ENCODE data around the gene TTLL5.
"Not testable (repeated sequence)": the region's sequence is repeated elsewhere in the genome, so short reads cannot be mapped to it uniquely, and the experiment has no call there.

TTLL5 gene

GRCh38 chr14:75837151-75837787, 176.2 kb downstream of the TTLL5 start:
- no peak for DNase-seq

DNA sequence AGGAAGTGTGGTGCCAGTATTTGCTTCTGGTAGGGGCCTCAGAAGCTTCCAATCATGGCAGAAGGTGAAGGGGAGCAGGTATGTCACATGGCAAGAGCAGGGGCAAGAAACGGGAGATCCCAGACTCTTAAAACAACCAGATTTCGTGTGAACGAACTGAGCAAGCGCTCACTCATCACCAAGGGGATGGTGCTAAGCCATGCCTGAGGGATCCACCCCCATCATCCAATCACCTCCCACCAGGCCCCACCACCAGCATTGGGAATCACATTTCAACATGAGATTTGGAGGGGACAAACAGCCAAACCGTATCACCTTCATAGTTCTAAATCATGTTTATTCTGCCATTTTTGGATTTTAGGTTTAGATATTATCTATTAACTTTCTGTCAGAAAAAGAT, 179.9 kb downstream of the TTLL5 start:
- DNase-seq: no peak

DNA sequence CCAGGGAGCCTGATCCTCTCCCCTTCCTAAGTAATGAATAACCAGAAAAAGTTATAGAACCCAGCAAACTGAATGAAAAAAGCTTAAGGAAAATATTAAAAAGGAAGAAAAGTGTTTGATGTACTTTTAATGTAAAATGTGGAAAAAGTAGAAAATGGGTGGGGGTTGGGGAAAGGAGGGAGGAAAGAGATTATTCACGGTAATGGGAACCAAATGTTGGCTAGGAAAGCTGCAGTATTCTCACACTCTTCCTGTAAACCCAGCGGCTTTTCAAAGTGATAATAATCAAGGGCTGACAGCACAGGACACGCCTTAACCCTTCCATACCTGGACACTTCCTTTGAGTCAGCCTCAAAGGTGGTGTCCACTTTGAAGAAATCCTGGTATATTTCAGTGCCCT, 181.5 kb downstream of the TTLL5 start:
- DNase-seq: no peak

GRCh38 chr14:75844486-75844885, 183.4 kb downstream of the TTLL5 start:
- DNase-seq: no peak

GRCh38 chr14:75845136-75845804, 184.2 kb downstream of the TTLL5 start:
- no peak for DNase-seq

DNA sequence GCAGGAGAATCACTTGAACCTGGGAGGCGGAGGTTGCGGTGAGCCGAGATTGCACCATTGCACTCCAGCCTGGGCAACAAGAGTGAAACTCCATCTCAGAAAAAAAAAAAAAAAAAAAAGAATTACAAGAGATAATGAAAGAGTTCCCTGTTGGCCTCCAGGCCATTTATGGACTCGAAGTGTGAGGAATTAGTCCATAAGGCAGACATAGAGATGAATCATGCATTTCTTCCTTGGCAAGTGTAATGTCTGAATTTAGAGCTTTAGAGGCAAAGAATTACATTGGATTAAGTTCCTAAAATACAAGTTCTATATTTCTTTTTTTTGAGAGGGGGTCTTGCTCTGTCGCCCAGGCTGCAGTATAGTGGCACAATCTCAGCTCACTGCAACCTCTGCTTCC, 185.6 kb downstream of the TTLL5 start:
- not testable (repeated sequence) for DNase-seq

DNA sequence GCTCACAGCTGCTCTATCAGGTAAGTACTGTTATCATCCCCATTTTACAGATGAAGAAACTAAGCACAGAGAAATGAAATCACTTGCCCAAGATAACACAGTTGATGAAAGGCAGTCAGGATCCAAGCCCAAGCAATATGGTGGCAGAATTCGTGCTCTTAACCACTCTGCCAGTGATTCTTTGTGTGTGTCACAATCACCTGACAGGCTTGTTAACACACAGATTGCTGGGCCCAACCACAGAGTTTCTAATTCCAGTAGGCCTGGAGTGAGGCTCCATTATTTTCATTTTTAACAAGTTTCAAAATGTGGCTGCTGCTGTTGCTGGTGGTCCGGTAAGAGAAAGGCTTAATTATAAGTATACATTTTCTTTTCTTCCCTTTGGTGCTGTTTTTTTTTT, 186.5 kb downstream of the TTLL5 start:
- no peak for DNase-seq

DNA sequence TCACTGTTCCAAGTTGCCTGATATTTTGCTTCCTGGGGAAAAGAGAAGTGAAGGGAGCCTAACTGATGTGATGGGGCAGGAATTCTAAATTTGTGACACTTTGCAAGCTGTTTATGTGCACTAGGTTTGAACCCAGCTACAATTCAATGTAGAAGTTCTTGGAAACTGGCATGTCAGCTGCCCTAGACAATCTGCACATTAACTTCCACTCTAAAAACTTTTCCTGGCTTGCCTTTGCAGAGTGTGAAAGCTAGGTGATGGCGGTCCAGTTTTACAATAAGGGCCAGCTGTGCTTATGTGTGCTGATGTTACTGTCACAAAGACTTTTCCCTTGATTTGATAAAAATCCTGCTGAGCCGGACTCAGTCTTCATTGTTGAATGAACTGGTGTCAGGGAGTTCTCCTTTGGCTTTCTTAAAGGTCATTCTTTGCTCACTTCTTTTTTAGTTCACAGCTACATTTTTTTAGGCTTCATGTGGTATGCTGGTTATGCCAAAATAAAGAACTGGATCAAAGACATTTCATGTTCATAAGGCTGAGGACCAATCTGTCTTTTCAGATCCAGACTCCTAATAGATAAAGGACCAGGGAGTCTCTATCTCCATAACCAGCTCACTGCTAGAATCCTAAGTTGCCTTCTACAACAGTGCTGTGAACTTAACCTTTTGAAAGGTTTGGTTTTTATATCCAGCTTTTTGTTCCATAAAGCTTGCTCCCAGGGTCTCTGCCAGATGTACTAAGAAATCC, 187.3 kb downstream of the TTLL5 start:
- DNase-seq: no peak

- DNase-seq: no peak
These were observed 188.4 kb downstream of the TTLL5 start for GRCh38 chr14:75849300-75849895.

GRCh38 chr14:75851574-75851866, 190.5 kb downstream of the TTLL5 start:
- DNase-seq: no peak

DNA sequence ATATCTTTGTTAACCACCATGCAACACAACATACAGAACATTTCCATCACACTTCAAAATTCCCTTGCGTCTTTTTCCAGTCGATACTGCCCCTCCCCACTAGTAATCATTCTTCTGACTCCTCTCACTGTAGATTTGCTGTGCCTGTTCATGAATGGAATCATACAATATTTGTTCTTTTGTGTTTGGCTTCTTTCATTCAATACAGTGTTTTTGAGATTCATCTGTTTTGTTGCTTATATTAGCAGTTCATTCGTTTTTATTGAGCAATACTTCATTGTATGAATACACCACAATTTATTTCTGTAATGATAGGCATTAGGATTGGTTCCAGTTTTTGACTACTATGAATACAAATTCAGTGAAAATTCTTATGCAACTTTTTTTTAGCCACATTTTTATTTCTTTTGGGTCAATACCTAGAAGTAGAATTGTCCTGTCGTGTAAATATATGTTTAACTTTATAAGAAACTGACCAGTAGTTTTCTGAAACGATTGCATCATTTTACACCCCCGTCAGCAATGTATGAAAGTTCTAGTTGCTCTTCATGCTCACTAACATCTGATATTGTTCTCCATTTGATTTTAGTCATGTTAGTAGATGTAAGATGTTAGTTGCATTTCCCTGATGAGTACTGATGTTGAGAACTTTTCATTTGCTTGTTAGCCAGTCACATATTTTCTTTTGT, 193.2 kb downstream of the TTLL5 start:
- DNase-seq: no peak

- no peak for DNase-seq
These were observed 196.2 kb downstream of the TTLL5 start for GRCh38 chr14:75857199-75857598.

DNA sequence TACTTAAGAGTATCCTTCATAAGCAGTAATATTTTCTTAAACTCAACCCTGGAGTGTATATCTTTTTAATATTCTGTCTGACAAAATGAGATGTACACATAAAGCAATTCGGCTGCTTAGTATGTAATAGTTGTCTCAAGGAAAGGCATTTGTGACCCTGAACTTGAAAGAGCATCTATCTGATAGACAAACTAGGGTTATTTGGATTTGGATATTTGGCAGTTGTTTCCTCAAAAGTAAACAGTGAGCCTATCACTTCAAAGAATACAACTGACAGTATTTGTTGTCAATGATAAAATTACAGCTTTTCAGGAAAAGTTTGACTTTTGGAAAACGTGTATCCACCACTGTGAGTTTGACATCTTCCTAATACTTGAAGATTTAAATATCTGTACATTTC, 197.3 kb downstream of the TTLL5 start:
- DNase-seq: no peak

- no peak for DNase-seq
These were observed 198.7 kb downstream of the TTLL5 start for GRCh38 chr14:75859746-75860145.

DNA sequence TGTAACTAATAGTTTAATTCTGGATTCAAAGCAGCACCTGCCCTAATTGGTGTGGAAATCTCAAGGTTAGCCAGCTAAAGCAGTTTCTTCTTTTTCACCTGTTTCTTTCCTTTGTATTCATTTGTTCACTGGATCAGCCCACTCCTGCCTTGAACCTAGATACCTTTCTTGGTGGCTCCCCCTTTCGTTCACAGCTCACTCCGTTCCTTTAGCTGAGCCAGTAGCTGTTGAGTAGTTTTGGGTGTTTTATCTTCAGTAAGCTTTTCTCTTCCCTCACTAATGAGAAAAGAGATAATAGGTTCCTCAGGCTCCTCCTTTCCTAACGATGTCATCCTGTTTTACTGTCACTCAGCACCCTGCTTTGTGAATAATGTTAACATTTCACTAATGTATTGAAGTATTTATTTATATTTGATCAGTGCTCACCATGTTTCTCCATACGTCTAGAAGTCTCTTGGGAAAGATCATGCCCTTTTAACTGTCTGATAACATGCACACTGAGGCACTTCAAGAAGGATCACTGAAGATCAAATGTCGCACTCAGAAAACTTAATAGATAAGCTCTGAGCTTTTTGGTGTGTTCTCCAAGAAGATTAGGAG, 199.6 kb downstream of the TTLL5 start:
- no peak for DNase-seq

- DNase-seq: peak; percentile 48
These were observed 200.1 kb downstream of the TTLL5 start for GRCh38 chr14:75861161-75861621.

DNA sequence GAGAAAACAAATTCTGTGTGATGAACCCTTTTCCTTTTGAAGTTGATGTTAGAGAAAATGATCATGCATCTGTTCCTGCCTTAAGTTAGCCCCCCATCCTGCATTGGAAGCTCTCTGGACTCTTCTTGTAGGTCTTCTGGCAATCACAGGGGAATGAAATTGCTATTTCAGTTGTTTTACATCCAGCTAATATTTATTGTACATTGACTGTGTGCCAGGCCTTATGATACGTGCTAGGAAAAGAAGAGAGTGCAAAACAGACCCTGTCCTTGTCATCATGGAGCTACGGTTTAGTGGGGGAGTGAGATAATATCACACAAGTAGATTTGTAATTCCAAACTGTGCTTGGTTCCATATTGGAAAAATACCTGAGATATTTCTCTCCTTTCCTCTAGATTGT, 202.2 kb downstream of the TTLL5 start:
- DNase-seq: no peak

- DNase-seq: no peak
These were observed 203.3 kb downstream of the TTLL5 start for GRCh38 chr14:75864352-75864751.

DNA sequence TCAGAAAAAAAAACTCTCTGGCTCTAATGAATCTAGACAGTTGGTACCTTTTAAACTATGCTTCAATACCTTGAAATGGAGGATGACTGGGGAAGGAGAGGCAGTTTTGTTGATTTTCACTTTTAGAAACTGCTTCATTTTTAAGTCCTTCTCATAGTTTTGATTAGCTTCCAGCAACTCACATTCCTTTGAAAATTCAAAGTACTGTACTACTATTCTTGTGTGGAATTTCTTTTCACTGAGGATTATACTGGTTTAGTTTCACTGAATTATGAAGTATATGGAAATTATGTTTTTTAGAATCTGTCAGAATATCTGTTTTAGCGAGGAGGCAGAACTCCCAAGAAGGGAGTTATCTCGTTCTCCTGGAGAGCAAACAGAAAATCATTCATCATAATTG, 204.5 kb downstream of the TTLL5 start:
- DNase-seq: no peak

- DNase-seq: no peak
These were observed 205.9 kb downstream of the TTLL5 start for GRCh38 chr14:75866970-75867369.

DNA sequence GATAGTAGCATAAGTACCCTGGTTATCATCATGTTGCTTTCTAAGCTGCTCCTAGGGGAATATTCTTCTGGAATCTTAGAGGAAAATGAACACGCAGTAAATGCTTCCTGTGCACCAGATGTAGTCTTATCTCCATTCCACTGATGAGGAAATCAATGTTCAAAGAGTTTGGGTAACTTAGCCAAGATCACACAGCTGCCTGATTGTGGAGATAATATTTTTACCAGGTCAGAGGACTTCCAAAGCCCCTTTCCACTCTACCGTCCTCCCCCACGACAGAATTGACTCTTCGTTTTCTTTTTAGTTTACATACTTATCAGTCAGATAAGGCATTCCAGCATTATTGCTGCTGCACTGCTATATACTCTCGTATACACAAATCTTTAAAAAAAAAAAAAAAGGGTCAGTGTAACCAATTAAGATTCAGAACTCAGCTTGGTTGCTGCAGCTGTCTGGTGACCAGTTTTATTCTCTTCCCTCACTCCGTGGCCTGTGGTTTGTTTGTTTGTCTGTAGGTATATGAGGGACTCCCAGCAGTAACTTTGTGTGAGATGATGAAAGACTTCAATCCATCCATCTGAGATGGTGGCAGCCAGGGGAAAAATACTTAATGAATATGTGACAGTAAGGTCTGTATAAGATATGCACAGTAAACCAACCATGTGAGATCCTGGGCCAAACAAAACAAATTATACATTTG, 210.3 kb downstream of the TTLL5 start:
- no peak for DNase-seq

DNA sequence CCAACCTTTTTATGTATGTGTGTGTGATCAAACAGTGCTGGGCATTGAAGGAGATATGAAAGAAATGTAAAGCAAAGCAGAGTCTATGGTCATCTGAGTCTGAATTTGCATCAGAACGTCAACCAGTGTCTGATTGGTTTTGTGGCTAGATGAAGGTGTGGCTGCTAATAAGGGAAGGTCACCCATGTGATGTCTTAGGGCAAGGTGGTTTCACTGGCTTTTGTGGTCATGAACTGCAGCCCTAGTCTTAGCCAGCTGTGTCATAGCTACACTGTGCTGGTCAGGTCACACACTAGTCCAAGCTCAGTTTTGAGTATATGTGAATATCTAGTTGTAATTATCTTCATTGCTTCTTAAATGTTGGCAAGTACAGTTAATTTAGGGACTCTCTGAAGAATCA, 214.9 kb downstream of the TTLL5 start:
- DNase-seq: no peak

Measured in DMS53 (cell line).